ACHN (cell line): Measurements from ENCODE around the gene PIM3.
A peak's percentile ranks its signal among the peaks of the same experiment; 100 is the strongest.
"Not testable (repeated sequence)": the region's sequence is repeated elsewhere in the genome, so short reads cannot be mapped to it uniquely, and the experiment has no call there.

ENCODE experiments used
- DNase-seq: peaks from one replicate; pipeline ENCODE4 v3.0.0-alpha.2; 2015
- in situ Hi-C: cut with HindIII; loops from 2 replicates; pipeline ENCODE4 v1.10.0; 2017; ENCODE audit warnings: low sequenced_read_pairs, low pct_ligation_motif_present, low pct_unique_long_range_greater_than_20kb

PIM3 gene

DNA sequence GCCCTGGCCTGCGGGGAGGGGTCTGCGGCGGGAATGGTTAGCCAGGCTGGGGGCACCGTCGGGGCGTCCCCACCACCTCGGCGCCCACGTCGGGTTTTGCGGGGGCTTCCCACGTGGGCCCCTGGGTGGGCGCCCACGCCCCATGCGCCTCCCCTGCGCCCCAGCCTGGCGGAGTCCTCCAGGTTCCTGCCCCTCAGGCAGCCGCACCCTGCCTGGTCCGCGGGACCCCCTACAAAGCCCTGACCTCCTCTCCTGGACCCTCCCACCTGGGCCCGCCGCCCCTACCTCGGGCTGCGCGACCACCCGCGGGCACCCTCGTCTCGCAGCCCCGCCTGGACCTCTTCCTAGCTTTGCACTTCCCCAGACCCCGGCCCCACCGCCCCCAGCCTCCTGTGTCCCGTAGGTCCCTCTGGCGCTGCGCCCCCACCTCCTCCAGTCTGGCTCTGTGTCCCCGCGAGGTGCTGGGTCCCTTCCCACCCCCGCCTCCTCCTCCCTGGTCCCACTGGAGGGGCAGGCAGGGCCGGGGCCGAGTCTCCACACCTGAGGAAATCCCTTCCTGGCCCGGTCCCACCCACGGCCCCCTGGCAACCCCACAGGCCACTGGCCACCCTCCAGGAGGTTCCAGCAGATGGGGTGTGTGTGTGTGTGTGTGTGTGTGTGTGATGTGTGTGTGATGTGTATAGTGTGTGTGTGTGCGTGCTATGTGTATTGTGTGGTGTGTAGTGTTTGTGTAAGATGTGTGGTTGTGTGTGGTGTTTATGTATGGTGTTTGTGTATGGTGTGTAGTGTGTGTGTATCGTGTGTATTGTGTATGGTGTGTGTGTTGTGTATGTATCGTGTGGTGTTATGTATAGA is 11.8 kb downstream of the PIM3 start:
- no peak for DNase-seq
- in situ Hi-C loops, result no loop called here

DNA sequence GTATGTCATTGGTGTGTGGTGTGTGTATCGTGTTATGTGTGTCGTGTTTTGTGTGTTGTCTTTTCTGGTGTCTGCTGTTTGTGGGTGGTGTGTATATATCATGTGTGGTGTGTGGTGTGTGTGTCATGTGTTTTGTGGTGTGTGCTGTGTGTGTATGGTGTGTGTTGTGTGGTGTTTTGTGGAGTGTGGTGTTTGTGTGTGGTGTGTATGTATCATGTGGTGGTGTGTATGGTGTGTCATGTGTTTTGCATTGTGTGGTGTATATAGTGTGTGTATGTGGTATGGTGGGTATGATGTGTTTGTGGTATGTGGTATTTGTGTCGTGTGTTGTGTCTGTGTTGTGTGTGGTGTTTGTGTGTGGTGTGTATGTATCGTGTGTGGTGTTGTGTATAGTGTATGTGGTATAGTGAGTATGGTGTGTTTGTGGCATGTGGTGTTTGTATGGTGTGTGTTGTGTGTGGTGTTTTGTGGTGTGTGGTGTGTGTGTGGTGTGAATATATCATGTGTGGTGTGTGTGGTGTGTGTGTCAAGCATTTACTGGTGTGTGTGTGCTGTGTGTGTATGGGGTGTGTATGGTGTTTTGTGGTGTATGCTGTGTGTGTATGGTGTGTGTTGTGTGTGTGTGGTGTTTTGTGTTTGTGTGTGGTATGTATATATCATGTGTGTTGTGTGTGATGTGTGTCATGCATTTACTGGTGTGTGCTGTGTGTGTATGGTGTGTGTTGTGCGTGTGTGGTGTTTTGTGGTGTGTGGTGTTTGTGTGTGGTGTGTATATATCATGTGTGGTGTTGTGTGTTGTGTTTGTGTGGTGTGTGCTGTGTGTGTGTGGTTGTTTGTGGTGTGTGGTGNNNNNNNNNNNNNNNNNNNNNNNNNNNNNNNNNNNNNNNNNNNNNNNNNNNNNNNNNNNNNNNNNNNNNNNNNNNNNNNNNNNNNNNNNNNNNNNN is 12.7 kb downstream of the PIM3 start:
- in situ Hi-C loops, result no loop called here
- DNase-seq, result no peak

DNA sequence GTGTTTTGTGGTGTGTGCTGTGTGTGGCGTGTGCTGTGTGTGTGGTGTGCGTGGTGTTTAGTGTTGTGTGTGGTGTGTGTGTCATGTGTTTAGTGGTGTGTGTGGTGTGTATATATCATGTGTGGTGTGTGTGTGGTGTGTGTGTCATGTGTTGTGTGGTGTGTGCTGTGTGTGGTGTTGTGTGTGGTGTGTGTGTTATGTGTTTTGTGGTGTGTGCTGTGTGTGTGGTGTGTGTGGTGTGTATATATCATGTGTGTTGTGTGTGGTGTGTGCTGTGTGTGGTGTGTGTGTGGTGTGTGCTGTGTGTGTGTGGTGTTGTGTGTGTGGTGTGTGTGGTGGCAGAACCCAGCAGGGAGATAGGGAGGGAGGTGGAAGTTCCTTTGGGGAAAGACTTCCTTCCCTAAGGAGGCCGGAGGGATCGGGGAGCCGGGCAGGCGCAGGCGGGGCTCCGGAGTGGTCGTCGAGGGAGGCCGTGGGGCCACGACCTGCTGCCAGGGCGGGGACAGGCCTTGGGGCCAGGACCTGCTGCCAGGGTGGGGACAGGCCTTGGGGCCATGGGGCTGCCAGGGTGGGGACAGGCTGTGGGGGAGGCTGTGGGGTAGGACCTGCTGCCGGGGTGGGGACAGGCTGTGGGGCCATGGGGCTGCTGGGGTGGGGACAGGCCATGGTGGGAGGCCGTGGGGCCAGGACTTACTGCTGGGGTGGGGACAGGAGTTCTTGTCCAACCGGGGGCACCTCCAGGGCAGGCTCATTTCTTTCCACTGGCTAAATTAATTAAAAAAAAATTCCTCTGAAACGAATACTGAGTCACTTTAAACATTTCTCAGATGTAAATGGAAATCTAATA is 15.2 kb downstream of the PIM3 start:
- no peak for DNase-seq
- in situ Hi-C loops, result no loop called here

DNA sequence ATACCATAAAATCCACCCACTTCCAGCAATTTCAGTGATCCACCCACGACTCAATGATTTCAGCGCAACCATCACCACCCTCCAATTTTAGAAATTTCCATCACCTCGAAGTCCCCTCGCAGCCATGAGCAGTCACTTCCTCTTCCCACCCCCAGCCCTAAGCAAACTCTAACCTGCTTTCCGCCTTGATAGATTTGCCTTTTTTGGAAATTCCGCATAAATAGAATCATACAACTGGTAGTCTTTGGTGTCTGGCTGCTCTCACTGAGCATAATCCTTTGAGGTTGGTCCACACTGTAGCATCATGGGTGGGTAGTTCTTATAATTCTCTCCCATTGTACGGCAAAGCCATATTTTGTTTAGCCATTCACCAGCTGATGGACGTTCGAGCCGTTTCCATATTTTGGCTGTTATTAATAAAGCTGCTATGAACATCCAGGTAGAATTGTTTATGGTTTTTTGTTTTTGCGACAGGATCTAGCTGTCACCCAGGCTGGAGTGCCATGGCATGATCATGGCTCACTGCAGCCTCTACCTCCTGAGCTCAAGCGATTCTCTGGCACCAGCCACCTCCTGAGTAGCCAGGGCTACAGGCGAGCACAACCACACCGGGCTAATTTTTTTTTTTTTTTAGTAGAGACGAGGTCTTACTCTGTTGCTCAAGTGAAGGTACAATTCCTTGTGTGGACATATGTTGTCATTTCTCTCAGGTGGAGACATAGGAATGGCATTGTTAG is 16.0 kb downstream of the PIM3 start:
- in situ Hi-C loops, result no loop called here
- no peak for DNase-seq

DNA sequence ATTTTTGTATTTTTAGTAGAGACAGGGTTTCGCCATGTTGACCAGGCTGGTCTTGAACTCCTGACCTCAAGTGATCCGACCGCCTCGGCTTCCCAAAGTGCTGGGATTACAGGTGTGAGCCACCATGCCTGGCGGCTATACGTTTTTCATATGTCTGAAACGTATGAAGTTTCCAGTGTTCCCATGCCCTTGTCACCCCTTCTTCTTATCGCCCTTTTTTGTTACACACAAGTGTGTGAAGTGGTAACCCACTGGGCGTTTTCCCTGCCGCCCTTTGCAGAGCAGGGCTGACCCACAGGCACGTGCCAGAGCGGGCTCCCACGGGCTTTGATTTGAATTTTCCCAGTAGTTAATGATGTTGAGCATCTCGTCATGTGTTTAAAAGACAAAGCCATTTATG is 17.0 kb downstream of the PIM3 start:
- no peak for DNase-seq
- in situ Hi-C loops, result no loop called here

DNA sequence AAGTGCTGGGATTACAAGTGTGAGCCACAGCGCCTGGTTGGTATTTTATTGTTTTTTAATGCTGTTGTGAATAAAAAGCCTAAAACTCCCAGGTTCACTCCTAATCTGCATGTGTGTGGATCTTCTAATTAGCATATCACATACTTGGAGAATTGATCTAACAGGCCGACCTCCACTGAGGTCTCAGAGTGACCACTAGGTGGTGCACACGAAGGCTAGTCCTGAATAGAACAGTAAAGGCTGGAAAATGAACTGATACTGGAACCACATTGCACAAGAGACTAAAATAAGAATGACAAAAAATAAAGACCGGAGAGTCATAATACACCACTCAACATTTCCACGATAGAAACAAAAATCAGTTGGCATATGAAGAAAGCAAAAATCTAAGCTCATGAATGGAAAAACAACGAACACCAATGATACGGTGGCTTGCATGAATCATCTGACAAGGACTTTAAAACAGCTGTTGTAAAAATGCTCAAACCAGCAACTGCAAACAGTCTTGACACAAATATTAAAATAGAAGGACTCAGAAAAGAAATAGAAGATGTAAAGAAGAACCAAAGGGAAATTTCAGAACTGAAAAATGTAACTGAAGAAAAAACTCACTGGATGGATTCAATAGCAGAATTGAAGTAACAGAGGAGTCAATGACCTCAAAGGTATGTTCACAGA is 19.2 kb downstream of the PIM3 start:
- DNase-seq, result peak; percentile 52
- in situ Hi-C loops, result no loop called here

DNA sequence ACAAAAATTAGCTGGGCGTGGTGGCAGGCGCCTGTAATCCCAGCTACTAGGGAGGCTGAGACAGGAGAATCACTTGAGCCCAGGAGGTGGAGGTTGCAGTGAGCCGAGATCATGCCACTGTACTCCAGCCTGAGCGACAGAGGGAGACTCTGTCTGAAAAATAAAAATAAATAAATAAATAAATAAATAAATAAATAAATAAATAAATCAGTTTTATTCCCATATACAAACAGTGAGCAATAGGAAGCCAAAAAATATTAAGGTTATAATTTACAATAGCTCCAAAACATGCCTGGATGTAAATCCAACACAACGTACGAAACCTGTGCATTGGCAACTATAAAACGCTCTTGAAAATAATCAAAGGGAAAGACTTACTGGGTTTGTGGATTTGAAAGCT is 21.2 kb downstream of the PIM3 start:
- in situ Hi-C loops, DNase-seq: not testable (repeated sequence)

DNA sequence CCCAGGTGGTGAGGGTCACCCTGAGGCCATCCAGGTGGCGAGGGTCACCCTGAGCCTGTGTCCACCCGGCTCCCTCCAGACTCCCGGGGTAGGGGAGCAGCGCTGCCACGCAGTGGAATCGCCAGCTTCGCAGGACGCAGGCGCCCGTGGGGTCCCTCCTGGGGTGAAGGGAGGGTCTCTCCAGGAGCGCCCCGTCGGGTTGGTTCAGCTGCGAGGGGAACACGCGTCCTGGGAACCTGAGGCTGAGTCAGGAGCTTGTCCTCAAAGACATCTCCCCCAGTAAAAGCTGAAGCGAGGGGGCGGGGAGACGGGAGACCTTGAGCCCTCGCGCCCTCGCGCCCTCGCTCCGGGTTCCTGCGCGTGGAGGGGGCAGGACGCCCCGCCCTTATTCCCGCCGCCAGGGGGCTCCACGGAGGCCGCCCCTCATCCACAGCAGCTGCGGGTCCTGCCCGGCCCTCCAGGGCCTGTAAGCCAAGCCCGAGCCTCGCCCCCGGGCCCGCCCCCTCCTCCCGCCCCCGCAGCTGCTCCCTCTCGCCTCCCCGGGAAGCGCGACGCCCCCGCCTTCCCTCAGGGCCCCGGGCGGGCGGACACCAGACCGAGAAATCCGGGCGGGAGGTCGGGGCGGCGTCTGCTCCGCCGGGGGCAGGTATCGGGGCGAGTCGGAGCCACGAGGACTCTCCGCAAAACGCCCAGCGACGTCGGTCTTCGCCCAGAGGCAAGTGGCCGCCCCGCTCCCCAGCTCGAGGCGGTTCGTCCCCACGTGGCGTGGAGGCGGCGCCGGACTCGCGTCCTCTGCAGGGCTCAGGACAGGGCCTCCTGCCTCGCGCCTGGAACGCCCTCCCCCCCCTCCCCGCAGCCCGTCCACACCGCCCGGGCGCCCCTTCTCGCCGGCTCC is 22.8 kb downstream of the PIM3 start:
- in situ Hi-C loops, result no loop called here
- no peak for DNase-seq

DNA sequence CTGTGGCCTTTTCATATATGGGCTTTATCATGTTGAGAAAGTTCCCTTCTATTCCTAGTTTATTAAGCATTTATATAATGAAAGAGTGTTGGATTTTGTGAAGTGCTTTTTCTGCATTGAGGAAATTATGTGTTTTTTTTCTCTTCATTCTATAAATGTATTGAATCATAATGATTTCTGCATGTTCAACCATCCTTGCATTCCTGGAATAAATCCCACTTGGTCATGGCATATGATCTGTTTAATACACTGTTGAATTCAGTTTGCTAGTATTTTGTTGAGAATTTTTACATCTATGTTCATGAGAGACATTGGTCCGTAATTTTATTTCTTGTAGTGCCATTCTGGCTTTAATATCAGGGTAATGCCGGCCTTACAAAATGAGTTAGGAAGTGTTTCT is 25.8 kb downstream of the PIM3 start:
- in situ Hi-C loops, result no loop called here
- no peak for DNase-seq

DNA sequence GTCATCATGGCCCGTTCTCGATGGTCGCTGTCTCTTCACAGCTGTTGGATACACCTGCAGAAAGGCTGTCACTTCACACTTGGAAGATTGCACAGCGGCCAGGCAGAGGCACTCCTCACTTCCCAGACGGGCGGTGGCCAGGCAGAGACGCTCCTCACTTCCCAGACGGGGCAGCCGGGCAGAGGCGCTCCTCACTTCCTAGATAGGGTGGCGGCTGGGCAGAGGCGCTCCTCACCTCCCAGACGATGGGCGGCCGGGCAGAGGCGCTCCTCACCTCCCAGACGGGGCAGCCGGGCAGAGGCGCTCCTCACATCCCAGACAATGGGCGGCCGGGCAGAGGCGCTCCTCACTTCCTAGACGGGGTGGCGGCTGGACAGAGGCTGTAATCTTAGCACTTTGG is 29.3 kb downstream of the PIM3 start:
- in situ Hi-C loops, DNase-seq: not testable (repeated sequence)

DNA sequence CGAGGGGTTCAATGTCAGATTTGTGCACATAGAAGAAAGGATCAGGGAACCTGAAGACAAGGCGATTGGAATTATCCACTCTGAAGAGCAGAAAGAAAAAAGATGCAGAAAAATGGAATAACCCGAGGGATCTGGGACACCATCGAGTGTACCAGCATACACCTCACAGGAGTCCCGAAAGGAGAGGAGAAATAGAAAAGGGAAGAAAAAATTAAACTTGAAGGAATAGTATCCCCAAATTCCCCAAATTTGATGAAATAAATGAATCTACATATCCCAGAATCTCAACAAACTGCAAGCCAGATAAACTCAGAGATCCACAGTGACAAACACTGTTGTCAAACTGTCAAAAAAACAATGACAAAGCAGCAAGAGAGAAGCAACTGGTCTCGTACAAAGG is 30.6 kb downstream of the PIM3 start:
- in situ Hi-C loops, result no loop called here
- no peak for DNase-seq

DNA sequence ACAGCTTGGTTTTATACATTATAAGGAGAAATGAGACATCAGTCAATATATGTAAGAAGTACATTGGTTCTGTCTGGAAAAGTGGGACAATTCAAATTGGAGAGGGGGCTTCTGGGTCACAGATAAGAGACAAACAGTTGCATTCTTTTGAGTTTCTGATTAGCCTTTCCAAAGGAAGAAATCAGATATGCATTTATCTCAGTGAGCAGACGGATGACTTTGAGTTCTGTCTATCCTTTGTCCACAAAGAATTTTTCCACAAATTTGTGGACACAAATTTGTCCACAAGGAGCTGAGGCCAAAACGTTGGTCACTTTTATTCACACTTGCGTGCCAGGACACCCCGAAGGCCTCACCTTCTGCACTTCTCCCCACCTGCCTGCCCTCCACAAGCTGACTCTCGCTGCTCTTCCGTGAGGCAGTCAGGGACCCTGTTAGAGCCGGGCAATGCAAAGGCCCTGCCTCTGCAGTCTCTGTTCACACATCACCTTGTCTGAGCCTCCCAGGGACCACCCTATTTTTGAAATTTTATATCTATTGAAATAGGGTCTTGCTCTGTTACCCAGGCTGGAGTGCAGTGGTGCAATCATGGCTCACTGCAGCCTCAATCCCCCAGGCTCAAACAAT is 31.4 kb downstream of the PIM3 start:
- no peak for DNase-seq
- in situ Hi-C loops, result no loop called here

DNA sequence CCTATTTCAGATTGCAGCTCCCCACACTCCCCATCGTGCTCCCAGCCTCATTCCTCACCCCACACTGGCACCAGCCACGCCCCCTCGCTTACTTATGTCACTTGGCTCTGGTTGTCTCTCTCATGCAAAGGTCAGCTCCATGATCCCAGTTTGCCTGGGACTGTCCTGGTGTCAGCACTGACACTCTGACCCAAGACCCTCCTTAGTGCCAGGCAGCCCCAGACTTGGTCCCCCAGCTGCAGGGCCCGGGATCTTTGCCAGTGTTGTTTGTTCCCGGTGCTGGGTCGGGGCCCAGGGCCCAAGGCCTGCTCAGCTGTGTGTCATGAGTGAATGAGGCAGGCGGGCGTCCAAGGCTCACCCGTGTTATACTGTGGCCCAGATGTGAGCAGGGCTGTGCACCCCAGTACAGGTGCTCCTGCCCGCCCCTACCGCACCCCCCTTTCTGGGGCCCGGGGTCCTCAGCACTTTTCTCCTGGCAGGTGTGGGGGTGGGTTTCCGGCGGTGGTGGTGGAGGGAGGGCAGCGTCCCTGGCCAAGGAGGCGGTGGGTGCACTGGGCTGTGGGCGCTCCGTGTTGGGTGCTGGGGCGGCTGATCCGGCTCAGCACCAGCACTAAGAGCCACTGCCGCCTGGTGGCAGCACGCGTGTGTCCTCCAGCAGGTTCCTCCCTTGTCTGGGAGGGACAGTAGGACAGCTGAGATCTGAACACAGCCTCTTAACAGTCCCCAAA is 32.5 kb downstream of the PIM3 start:
- in situ Hi-C loops, result no loop called here
- DNase-seq, result peak; percentile 49

DNA sequence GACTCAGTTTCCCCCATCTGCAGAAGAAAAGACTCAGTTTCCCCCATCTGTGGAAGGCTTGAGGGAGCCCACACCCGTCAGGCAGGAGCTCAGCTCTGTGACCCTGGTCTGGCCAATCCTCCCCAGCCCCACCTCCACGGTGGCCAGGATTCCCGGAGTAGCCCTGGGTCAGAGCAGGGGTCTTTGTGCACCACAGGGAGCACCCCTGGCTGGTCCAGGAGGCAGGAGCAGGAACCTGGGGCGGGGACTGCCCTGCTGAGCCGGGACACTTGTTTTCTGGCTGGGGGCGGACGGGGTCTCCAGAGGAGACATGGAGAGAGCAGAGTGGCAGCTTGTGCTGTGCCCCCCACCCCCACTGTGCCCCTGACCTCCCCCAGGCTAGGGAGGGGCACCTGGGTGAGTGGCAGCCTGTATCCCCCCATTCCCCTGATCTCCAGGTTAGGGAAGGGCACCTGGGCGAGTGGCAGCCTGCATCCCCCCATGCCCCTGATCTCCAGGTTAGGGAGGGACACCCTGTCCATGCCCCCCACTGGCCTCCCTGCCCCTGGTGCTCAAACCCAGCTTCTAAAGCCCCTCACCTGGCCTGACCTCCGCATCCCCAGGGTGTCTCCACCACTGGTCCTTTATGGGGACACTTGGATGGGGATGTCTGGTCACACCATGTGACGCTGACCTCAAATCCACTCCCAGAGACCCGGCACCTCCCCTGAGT is 33.2 kb downstream of the PIM3 start:
- in situ Hi-C loops, result no loop called here

DNA sequence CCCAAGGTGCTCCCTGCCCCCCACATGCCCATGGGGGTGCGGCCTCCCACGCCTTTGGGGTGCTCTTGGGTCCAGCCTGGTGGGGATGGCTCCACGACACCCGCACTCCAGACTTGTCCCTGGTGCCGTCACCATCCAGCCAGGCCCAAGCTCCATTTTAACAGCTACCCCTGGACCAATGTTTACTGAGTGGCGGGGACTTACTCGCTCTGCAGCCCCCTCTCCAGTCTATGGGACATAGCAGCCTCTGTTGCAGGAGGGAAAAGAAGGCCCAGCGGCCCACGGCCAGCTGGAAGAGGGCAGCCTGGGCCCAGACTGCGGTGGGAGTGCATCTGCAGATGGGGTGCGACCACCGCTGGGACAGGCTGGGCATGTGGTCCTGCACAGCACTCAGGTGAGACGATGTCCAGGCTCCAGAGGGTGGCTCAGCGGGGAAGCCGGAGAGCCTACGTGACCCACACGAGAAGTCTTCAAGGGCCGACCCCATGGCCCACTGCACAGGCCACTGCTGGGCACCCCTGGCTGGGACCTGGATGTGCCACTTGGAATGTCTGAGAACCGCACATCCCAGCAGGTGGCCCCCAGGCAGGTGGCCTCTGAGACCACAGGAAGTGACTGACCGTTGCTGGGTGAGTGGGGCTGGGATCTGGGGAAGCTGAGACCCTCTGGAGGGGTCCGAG is 33.9 kb downstream of the PIM3 start:
- in situ Hi-C loops, result no loop called here

More for the DNA sequence above, 33.2 kb downstream of the PIM3 start:
- no peak for DNase-seq

More for the DNA sequence above, 33.9 kb downstream of the PIM3 start:
- DNase-seq, result no peak
